Stimulated activated CD4-positive, alpha-beta T cell treated with anti-CD3 and anti-CD28 coated beads, Interleukin-4, amount 100 ng/mL, for 4 hours (primary cell): ENCODE data around the gene SENP6.
"Not testable (repeated sequence)": the region's sequence is repeated elsewhere in the genome, so short reads cannot be mapped to it uniquely, and the experiment has no call there.

ENCODE experiments used
- DNase-seq, 2 experiments: peaks; one replicate each; pipeline ENCODE4 v3.0.0-alpha.2; 2020

Gene SENP6

DNA sequence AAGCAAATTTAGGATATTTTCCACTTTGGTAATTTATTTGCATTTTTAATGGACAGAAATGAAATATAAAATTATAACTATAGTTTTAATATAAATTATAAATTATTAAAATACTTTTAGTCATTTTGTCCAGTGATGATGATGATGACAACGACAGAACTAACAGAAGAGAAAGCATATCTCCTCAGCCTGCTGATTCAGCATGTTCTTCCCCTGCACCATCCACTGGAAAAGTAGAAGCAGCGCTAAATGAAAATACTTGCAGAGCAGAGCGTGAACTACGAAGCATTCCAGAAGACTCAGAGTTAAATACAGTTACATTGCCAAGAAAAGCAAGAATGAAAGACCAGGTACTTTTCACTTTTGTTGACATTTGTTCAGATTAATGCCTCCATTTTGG, 64.9 kb downstream of the SENP6 start:
- DNase-seq, result no peak

DNA sequence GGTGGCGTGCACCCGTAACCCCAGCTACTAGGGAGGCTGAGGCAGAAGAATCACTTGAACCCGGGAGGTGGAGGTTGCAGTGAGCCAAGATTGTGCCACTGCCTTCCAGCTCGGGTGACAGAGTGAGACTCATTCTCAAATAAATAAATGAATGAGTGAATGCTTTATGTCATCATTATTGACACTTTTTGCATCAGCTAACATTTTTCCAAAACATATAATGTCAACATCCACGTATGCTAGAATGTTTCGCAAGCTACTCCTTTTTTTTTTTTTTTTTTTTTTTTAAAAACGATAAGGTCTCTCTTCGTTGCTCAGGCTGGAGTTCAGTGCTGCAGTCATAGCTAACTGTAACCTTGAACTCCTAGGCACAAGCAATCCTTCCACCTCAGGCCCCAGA, 72.2 kb downstream of the SENP6 start:
- no peak for DNase-seq

DNA sequence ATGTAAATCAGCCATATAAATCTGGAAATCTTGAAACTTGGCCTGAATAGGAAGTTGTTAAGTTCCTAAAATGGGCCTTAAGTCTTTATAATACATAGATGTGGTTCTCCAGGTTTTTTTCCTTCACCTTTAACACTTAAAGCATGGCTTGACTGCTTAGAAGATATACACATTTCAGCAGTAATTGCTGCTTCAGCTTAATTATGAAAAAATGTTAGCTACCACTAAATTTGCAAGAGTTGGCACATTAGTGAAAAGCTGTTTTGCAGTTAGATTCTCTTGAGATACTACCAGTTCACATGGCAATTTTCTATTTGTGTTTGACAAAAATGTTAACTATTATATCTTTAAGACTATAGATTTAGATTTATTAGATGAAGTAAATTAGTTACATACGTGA, 74.7 kb downstream of the SENP6 start:
- DNase-seq, result no peak

DNA sequence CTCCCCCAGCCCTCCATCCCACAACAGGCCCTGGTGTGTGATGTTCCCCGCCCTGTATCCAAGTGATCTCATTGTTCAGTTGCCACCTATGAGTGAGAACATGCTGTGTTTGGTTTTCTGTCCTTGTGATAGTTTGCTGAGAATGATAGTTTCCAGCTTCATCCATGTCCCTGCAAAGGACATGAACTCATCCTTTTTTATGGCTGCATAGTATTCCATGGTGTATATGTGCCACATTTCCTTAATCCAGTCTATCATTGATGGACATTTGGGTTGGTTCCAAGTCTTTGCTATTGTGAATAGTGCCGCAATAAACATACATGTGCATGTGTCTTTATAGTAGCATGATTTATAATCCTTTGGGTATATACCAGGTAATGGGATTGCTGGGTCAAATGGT, 80.9 kb downstream of the SENP6 start:
- not testable (repeated sequence) for DNase-seq

DNA sequence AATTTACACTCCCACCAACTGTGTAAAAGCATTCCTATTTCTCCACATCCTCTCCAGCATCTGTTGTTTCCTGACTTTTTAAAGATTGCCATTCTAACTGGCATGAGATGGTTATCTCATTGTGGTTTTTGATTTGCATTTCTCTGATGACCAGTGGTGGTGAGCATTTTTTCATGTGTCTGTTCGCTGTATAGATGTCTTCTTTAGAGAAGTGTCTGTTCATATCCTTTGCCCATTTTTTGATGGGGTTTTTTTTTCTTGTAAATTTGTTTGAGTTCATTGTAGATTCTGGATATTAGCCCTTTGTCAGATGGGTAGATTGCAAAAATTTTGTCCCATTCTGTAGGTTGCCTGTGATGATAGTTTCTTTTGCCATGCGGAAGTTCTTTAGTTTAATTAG, 81.3 kb downstream of the SENP6 start:
- DNase-seq, result not testable (repeated sequence)

DNA sequence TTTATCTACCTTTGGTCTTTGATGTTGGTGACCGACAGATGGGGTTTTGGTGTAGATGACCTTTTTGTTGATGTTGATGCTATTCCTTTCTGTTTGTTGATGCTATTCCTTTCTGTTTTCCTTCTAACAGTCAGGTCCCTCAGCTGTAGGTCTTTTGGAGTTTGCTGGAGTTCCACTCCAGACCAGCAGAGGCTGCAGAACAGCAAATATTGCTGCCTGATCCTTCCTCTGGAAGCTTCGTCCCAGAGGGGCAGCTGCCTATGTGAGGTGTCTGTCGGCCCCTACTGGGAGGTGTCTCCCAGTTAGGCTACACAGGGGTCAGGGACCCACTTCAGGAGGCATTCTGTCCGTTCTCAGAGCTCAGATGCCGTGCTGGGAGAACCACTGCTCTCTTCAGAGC, 85.9 kb downstream of the SENP6 start:
- DNase-seq, result not testable (repeated sequence)

DNA sequence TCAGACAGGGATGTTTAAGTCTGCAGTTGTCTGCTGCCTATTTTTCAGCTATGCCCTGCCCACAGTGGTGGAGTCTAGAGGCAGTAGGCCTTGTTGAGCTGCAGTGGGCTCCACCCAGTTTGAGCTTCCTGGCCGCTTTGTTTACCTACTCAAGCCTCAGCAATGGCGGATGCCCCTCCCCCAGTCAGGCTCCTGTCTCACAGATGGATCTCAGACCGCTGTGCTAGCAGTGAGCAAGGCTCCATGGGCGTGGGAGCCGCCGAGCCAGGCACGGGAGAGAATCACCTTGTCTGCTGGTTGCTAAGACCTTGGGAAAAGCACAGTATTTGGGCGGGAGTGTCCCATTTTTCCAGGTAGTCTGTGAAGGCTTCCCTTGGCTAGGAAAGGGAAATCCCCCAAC, 86.3 kb downstream of the SENP6 start:
- not testable (repeated sequence) for DNase-seq

DNA sequence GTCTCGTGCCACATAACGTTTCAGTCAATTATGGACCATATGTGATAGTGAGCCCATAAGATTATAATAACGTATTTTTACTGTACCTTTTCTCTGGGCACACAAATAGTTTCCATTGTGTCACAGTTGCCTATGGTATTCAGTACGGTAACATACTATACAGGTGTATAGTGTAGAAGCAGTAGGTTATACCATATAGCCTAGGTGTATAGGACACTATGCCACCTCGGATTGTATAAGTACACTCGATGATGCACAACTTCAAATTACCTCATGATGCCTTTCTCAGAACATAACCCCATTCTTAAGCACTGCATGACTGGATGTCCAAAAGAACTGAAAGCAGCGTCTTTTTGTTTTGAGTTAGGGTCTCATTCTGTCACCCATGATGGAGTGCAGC, 87.9 kb downstream of the SENP6 start:
- DNase-seq, result no peak

DNA sequence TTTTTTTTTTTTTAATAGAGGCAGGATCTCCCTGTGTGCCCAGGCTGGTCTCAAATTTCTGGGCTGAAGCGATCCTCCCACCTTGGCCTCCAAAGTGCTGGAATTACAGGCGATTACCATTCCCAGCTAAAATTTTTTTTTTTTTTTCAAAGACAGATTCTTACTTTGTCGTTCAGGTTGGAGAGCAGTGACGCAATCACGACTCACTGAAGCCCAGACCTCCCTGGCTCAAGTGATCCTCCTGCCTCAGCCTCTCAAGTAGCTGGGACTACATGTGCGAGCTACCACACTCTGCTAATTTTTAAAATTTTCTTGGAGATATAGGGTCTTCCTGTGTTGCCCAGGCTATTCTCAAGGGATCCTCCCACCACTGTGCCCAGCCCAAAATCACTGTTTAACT, 89.3 kb downstream of the SENP6 start:
- no peak for DNase-seq

DNA sequence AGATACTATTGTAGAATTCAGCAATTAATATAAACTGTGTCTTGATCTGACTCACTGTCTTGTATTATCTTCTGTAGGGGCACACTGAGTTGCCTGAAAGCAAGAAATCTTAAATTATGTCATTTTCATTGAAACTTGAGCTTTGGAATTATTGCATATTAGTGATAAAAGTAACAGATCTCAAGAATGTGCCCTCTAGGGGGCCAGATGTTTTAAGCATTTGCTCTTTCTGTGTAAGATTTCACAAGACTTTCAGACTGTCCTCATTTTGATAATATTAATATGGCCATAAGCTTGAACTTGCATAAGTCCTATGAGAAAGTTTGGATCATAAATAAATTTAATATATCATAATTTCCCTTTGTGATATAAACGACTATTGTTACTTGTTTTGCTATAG, 91.9 kb downstream of the SENP6 start:
- DNase-seq, result no peak

DNA sequence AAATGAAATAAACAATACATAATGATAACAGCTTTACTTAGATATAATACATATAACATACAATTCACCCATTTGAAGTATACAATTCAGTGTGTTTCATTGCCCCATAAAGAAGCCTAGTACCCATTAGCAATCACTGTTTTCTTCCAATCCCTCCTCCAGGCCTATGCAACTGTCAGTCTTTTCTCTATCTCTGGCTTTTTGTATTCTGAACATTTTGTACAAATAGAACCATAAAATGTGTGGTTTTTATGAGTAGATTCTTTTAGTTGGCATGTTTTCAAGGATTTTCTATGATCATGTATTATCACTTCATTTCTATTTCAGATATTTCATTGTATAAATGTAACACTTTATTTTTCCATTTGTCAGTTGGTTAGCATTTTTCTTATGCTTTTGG, 92.7 kb downstream of the SENP6 start:
- no peak for DNase-seq

DNA sequence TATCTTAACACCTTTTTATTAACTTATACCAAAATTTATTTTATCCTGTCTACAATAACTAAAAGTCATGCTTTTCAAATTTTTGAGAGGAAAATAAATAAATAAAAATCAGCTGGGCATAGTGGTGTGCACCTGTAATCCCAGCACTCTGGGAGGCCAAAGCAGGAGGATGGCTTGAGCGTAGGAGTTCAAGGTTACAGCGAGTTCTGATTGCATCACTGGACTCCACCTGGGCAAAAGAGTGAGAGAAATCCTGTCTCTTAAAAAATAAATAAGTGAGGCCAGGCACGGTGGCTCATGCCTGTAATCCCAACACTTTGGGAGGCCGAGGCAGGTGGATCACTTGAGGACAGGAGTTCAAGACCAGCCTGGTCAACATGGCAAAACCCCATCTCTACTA, 106.7 kb downstream of the SENP6 start:
- not testable (repeated sequence) for DNase-seq

DNA sequence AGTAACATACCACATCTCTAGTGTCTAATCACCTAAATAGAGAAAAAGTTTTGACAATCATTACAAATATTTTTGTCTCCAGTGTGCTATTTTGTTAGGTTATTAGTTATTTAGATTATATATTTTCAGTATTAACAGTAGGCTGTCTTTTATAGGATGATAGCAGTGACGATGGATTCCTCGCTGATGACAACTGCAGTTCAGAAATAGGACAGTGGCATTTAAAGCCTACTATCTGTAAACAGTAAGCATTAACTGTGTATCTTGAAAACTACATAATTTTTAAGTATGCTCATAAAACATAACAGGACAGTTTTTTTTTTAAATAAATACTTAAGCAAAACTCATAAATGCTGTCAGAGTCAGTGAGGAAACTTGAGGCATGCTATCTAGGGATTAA, 109.5 kb downstream of the SENP6 start:
- no peak for DNase-seq

DNA sequence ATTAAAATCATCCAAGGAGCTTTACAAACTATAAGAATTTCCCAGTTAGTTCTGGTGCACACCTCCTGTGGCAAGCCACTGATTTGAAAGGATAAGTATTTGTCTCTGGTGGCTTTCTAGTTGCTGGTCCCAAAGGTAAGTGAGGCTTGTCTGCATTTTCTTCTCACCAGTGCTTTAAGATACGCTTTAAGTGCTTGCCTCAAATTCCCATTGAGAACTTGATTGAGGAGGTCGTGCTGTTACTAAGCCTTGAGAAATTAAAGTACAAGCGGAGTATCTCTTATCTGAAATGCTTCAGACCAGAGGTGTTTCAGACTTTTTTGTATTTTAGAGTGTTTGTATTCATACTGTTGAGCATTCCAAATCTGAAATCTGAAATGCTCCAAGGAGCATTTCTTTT, 117.5 kb downstream of the SENP6 start:
- DNase-seq, result no peak

DNA sequence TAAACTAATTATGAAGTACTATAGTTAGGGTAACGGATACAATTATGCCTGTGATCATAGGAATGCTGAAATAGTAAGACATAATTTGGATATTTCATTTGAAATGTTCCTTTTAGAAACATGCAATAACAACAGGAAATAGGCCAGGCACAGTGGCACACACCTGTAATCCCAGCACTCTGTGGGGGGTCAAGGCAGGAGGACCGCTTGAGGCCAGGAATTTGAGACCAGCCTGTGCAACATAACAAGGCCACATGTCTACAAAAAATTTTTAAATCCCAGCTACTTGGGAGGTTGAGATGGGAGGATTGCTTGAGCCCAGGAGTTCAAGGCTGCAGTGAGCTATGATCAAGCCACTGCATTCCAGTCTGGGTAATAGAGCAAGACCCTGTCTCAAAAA, 121.7 kb downstream of the SENP6 start:
- no peak for DNase-seq

DNA sequence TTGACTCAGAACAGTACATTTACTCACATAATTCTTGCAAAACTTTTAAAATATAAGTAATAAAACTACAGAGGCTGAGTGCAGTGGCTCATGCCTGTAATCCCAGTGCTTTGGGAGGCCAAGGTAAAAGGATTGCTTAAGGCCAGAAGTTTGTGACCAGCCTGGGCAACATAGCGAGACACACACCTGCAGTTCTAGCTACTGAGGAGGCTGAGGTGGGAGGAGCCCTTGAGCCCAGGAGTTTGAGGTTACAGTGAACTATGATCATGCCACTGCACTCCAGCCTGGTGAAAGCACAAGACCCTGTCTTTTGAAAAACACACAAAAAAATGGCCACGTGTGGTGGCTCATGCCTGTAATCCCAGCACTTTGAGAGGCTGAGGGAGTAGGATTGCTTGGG, 125.5 kb downstream of the SENP6 start:
- DNase-seq, result no peak

DNA sequence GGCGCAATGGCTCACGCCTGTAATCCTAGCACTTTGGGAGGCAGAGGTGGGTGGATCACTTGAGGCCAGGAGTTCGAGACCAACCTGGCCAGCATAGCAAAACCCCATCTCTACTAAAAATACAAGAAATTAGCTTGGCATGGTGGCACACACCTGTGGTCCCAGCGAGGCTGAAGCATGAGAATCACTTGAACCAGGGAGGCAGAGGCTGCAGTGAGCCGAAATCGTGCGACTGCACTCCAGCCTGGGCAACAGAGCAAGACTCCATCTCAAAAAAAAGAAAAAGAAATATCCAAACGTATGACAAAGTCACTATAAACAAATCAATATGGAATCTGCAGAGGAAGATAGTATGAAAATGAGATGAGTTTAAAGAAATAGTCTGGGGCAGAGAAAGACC, 129.3 kb downstream of the SENP6 start:
- not testable (repeated sequence) for DNase-seq

DNA sequence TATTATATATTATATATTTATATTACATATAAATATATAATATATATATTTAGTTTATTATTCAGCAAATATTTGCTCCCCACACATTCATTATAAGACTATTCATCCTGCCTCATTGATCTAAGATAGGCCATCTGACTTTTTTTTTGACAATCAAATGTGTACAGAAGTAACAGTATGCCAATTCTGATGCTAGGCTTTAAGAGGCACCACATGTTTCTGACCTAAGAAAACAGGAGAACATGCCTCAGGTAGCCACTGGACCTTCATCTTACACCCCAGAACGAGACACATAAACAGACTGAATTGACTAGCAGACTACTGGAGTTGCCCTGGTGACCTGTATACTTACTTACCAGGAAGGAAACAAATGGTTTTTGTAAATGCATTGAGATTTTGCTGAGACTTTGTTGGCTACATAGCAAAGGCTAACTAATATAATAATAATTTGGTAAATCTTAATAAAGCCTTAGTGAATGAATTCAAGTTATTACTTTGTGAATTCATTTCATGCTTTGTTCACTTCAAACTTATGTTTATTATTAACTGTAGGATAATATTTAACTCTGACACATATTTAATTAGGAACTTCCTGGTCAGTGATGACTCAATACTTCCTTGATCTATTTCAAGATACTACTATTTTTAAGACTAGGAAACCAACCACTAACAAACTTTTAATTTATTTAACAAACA, 134.0 kb downstream of the SENP6 start:
- DNase-seq, result no peak

DNA sequence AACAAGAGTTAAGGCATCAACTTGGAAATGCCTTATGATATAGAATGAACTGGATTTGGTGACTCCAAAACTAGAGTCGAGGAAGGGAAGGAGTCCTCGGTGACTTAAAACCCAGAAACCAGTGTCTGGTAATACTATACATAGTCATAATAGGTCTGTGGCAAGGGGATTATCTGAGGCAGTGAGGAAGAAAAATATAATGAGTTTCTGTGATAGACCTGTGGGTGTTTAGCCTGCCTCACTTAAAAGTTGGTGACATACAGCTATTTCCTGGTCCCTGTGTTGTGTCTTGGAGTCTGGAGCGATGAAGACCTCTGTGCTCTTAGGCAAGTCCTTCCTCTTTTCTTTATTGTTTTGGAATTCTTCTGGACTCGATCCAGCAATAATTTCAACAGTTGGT, 142.3 kb downstream of the SENP6 start:
- DNase-seq, result no peak

DNA sequence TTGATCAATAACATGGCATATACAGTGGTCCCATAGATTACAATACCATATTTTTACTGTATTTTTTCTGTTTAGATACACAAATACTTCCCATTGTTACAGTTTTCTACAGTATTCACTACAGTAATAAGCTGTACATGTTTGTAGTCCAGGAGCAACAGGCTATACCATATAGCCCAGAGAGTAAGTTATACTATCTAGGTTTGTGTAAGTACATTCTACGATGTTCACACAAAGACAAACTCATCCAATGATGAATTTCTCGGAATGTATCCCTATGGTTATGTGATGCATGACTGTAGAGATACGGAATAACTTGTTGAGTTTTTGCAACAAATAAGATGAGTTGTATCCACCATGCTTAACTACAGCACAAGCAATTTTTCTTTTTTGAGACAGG, 143.7 kb downstream of the SENP6 start:
- DNase-seq, result no peak

DNA sequence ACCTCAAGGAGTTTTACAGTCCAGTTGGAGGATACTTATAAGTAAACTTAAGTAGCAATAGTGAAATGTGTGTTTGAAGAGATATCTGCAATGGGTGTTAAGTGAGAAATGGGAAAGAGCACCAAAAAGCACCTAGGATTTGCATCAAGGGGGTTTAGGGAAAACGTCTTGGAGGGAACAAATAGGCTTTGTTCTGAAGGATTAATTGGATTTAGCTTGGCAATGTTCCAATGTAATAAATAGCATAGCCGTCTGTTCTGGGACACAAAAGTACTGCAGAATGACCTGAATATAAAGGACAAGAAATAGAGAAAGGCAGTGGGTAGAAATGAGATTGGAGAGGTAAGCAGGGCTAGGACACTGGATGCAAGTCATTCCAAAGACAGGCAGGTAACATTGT, 144.5 kb downstream of the SENP6 start:
- DNase-seq, result no peak

DNA sequence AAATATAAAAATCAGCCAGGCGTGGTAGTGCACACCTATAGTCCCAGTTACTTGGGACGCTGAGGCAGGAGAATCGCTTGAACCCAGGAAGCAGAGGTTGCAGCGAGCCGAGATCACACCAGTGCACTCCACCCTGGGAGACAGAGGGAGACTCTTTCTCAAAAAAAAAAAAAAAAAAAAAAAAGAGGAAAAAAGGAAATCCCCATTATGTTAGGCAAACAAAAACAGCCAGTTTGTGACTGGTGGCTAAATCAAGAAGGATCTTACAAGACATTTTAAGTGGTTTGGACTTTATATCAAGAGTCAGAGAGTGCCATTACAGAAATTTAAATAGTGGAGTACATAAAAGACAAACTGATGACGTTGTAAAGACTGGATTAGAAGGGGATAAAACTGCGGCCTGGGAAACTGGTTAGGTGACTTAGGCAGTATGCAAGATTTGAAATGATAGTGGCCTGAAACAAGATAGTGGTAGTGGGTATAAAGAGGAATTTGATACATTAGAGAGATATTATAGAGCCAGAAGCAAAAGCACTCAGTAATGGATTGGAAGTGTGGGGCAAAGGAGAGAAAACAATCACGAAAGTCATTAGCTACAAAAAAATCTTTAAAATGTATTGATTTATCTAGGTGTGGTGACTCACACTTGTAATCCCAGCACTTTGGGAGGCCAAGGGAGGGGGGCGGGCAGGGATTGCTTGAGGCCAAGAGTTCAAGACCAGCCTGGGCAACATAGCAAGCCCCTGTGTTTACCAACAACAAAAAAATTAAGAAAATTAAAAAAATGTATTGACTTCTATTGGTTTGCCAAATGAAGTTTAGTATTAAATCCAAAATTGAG, 145.7 kb downstream of the SENP6 start:
- no peak for DNase-seq

DNA sequence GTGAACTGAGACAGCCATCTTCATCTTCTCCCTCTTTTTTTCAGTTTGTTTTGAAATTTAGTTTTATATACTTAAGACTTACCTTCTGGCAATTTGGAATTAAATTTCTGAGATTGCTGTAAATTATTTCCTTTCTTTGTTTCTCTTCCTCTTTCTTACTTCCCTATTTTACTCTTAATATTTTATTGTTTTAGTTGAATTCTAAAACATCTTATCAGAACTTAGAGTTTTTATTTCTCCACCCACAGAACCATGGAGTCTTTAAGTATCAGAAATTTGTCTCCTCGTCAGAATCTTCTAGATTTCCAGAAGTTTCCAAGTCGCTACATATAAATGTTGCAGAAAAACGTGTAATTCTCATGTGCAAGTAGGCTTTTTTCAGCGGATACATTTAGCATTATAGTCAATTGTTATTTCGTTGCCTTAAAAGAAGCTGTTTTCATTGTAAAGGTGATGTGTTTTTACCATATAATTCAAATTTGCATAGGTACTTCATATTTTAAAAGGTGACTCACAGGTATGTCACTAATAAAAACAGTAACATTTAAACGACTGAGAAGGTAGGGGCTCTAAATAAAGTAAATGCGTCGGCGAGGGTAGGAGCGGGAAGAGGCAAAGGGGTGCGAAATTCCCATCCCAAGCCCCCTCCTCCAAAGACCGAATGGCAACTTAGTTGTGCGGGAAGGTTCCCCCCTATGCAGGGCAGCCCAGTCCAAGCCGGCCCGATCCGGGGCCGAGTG, 146.5 kb downstream of the SENP6 start:
- DNase-seq, result no peak
